HepG2 (cell line): ENCODE measurements around the gene ABTB2.

ENCODE experiments used
- MTF2 ChIP-seq: sonication (generic); formaldehyde crosslinking; IDR thresholded peaks from 2 replicates; pipeline ENCODE4 v1.5.0; 2020; ENCODE audit warnings: missing genetic modification reagents, borderline replicate concordance
- TF ChIP-seq, protein P1 (sequence below): IDR thresholded peaks from 2 replicates; pipeline ENCODE4 v1.6.1; 2016; ENCODE audit warnings: missing genetic modification reagents, missing compliant biosample characterization
- TF ChIP-seq, protein P2 (sequence below): sonication (generic); formaldehyde crosslinking; IDR thresholded peaks from 2 replicates; pipeline ENCODE4 v1.5.0; 2020; ENCODE audit warnings: mild to moderate bottlenecking, missing genetic modification reagents, moderate library complexity
- TF ChIP-seq, protein P3 (sequence below): sonication (generic); formaldehyde crosslinking; IDR thresholded peaks from 2 replicates; pipeline ENCODE4 v1.4.0; 2020; ENCODE audit warnings: missing genetic modification reagents
- TF ChIP-seq, protein P4 (sequence below): sonication (generic); formaldehyde crosslinking; IDR thresholded peaks from 2 replicates; pipeline ENCODE4 v1.9.0; 2021; ENCODE audit warnings: missing genetic modification reagents, borderline replicate concordance

DNA sequence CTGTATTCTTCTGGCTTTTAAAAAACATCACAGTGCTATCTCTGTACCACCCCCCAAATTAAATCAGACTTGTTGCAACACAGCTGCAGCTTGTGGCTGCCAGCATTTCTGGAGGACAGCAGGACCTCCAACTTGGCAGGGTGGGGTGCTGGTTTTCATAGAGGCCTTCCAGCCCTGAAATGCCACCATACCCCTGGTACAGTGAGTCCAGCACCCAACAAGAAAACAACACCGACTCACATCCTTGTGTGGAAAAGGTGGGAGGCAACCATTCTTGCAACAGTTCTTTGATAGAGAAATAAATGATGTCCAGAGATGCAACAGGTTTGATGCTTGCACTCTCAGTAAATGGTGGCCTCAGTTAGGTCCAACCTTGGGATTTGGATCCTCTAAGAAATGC lies 96.0 kb downstream of the ABTB2 start:
- TF ChIP-seq, protein P1, sequence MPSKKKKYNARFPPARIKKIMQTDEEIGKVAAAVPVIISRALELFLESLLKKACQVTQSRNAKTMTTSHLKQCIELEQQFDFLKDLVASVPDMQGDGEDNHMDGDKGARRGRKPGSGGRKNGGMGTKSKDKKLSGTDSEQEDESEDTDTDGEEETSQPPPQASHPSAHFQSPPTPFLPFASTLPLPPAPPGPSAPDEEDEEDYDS (CRISPR knock-in tag) = no peak
- TF ChIP-seq, protein P2, sequence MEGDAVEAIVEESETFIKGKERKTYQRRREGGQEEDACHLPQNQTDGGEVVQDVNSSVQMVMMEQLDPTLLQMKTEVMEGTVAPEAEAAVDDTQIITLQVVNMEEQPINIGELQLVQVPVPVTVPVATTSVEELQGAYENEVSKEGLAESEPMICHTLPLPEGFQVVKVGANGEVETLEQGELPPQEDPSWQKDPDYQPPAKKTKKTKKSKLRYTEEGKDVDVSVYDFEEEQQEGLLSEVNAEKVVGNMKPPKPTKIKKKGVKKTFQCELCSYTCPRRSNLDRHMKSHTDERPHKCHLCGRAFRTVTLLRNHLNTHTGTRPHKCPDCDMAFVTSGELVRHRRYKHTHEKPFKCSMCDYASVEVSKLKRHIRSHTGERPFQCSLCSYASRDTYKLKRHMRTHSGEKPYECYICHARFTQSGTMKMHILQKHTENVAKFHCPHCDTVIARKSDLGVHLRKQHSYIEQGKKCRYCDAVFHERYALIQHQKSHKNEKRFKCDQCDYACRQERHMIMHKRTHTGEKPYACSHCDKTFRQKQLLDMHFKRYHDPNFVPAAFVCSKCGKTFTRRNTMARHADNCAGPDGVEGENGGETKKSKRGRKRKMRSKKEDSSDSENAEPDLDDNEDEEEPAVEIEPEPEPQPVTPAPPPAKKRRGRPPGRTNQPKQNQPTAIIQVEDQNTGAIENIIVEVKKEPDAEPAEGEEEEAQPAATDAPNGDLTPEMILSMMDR (CRISPR knock-in tag) = no peak
- TF ChIP-seq, protein P3, sequence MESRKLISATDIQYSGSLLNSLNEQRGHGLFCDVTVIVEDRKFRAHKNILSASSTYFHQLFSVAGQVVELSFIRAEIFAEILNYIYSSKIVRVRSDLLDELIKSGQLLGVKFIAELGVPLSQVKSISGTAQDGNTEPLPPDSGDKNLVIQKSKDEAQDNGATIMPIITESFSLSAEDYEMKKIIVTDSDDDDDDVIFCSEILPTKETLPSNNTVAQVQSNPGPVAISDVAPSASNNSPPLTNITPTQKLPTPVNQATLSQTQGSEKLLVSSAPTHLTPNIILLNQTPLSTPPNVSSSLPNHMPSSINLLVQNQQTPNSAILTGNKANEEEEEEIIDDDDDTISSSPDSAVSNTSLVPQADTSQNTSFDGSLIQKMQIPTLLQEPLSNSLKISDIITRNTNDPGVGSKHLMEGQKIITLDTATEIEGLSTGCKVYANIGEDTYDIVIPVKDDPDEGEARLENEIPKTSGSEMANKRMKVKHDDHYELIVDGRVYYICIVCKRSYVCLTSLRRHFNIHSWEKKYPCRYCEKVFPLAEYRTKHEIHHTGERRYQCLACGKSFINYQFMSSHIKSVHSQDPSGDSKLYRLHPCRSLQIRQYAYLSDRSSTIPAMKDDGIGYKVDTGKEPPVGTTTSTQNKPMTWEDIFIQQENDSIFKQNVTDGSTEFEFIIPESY (CRISPR knock-in tag) = no peak
- no peak for TF ChIP-seq MTF2 (CRISPR knock-in tag)
- TF ChIP-seq, protein P4, sequence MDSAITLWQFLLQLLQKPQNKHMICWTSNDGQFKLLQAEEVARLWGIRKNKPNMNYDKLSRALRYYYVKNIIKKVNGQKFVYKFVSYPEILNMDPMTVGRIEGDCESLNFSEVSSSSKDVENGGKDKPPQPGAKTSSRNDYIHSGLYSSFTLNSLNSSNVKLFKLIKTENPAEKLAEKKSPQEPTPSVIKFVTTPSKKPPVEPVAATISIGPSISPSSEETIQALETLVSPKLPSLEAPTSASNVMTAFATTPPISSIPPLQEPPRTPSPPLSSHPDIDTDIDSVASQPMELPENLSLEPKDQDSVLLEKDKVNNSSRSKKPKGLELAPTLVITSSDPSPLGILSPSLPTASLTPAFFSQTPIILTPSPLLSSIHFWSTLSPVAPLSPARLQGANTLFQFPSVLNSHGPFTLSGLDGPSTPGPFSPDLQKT (CRISPR knock-in tag) = no peak
